Measurements from ENCODE around the gene MAPKAPK5.
A peak's percentile ranks its signal among the peaks of the same experiment; 100 is the strongest.
"Not testable (repeated sequence)": the region's sequence is repeated elsewhere in the genome, so short reads cannot be mapped to it uniquely, and the experiment has no call there.

Gene MAPKAPK5

DNA sequence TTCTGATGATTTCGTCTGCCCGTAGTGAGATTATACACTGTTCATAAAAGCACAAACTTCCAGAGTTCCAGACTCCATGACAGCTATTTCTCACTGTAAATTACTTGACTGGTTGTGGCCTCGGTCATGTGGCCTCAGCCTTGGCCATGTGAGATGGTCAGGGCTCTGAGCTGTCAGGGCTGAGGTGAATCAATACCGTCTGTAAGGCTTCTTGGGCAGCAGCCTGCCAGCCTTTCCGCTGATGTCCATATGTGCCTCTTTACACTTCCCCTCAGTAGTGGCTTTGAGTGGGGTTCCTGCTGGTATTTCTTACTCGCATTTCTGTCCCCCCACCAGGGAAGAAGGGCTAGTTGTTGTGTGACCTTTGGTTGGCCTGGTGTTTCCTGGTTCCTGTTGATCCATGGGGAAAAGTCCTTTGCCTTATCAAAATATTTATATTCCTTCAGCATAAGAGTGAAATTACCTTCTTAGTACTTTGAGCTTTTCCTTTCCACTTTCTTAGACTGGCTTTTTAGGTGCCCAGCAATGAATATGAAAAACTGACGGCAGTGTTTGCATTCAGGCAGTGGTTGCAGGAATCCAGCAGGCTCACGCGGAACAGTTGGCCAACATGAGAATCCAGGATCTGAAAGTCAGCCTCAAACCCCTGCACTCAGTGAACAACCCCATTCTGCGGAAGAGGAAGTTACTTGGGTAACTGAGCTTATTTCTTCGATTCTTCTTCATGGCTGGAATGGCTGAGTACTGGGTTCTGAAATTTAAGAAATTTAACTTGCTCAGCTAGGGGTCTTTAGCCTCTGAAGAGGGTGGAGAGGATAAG lies 46.1 kb downstream of the MAPKAPK5 start:
- DNase-seq, result no peak

DNA sequence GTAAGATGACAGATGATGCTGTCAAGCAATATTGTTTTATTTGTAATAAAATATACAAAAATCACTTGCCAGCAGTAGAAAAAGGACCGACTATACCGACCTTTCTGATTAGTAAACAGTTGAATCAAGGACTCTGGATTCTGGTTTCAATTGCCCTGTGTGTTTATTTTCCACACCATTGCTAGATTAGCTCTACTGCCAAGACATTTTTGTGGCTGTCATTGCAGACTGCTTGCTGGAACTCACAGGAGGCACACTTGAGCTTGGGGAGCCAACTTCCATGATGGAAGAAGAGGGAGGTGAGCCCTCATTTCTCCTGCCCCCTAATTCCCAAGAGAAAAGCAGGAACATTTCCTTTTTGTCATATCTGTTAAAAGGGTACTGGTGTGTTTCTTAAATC lies 51.3 kb downstream of the MAPKAPK5 start:
- no peak for DNase-seq

DNA sequence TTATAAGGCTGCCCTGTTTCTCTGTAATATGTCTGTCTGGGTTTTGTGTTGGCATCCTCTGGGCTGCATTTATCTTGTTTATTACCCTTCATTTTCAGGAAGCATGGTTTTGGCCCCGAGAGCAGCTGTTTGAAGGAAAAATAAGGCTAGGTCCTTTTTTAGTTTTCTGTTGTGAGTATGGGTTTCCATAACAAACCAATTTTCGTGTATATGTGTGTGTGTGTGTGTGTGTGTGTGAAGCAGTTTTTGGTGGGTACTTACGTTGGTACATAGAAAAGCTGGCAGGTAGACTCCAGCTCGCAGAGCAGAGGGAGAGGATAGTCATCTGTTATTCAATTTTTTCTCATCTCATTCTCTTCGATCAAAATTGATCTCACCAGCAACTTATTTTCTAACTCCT lies 52.5 kb downstream of the MAPKAPK5 start:
- no peak for DNase-seq

DNA sequence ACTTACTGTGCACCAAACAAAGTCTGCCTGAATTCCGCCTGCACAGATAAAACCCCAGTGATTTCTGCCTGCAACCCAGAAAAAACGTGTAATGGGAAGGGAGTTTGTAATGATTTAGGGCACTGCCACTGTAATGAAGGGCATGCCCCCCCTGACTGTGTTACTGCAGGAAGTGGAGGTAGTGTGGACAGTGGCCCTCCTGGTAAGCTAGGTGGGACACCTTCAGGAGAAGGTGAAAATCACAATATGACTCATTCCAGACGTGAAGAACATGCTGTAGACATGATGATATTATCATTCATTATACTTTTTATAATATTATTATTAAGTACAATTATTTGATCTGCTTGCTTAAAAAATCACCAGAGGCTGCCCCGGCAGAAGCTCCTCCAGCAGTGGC lies 59.2 kb downstream of the MAPKAPK5 start:
- DNase-seq, result no peak

DNA sequence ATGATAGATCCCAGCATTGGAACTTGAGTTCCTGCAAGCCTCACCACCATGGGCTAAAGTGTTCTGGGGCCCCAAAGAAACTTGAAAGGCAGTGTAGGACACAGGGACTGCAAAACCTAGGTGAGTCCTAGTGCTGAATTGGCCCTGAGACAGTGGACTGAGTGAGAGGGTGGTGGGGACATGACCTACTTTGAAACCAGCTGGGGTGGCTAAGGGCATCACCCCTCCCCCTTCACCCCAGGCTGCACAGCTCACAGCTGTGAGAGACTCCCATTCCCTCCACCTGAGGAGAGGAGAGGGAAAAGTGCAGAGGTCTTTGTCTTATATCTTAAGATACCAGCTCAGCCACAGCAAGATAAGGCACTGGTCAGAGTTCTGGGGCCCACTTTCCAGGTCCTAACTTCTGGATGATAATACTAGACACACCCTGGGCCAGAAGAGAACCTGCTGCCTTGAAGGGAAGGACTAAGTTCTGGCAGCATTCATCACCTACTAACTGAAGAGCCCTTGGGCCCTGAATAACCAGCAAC lies 62.5 kb downstream of the MAPKAPK5 start:
- DNase-seq, result no peak

DNA sequence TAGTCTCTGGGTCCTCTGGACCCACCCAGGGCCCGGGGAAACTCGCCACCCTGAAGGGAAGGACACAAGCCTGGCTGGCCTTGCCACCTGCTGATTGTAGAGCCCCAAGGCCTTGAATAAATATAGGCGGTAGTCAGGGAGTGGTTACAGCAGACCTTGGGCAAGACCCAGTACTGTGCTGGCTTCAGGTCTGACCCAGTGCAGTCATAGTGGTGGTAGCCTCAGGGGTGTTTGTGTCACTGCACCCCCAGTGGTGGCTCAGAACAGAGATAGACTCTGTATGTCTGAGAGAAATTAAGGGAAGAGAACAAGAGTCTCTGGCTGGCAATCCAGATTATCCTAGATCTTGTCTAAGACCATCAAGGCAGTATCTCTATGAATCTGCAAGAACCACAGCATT lies 63.5 kb downstream of the MAPKAPK5 start:
- no peak for DNase-seq

DNA sequence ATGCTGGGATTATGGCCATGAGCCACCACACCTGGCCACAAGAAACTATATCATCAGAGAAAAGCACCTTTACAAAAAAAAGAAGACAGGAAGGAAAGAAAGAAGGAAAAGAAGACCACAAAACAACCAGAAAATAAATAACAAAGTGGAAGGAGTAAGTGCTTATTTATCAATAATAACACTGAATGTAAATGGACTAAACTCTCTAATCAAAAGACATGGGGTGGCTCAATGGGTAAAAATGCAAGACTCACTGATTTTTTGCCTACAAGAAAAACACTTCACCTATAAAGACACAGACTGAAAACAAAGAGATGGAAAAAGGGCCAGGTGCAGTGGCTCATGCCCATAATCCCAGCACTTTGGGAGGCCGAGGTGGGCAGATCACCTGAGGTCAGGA lies 65.7 kb downstream of the MAPKAPK5 start:
- DNase-seq, result no peak

DNA sequence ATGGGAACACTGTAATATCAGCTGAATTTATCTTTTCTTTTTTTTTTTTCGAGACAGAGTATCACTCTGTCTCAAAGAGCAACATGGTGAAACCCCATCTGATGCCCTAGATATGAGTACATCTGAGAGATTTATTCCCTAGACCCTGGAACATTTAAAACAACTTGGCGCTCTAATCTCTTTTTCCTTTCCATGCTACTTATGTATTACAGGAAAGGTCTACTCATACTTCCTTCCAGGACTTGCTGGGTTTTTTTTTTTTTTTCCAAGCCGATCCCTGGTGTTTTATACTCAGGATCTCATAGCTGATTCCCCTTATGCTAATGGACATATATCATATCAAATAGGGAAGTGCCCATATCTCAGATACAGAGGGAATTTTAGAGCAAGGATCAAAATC lies 83.1 kb downstream of the MAPKAPK5 start:
- no peak for DNase-seq

GRCh38 chr12:111926631-111927030 lies 84.6 kb downstream of the MAPKAPK5 start:
- no peak for DNase-seq

GRCh38 chr12:111927346-111927745 lies 85.3 kb downstream of the MAPKAPK5 start:
- no peak for DNase-seq

- no peak for DNase-seq
Measured at GRCh38 chr12:111932241-111932640, 90.2 kb downstream of the MAPKAPK5 start.

- DNase-seq, result no peak
Measured at GRCh38 chr12:111936869-111937268, 94.8 kb downstream of the MAPKAPK5 start.

DNA sequence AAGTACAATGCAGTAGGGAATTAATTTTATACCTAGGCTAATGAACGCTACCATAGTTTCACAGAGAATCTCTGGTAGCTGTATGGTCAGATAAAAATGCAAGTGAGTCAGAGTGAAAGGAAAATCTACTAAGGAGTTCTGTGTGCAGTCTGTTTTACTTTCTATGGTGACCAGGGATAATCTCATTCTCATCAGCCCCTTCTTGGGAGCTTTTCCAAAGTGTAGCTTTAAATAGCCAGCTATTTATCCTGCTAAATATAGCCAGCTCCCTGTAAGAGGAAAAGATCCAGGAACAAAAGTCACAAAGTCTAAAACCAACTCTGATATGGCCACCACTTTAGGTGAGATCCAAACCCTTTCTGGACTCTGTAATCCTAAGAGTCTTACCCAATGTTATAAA lies 95.4 kb downstream of the MAPKAPK5 start:
- DNase-seq, result peak; percentile 21

- peak; percentile 65 for DNase-seq
Measured at GRCh38 chr12:111942557-111942956, 100.5 kb downstream of the MAPKAPK5 start.

- no peak for DNase-seq
Measured at GRCh38 chr12:111943929-111944328, 101.9 kb downstream of the MAPKAPK5 start.

DNA sequence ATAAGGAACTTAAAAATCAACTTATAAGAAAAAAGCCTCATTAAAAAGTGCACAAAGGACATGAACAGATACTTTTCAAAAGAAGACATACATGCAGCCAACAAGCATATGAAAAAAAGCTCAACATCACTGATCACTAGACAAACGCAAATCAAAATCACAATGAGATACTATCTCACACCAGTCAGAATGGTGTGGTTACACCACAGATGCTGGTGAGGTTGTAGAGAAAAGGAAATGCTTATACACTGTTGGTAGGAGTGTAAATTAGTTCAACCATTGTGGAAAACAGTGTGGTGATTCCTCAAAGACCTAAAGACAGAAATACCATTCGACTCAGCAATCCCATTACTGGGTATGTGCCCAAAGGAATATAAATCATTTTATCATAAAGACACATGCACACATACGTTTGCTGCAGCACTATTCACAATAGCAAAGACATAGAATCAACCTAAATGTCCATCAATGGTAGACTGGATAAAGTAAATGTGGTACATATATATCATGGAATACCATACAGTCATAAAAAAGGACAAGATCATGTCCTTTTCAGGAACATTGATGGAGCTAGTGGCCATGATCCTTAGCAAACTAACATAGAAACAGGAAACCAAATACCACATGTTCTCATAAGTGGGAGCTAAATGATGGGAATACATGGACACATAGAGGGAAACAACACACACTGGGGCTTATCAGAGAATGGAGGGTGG lies 109.1 kb downstream of the MAPKAPK5 start:
- DNase-seq, result not testable (repeated sequence)
